ENCODE data around the gene RASAL2.

The RASAL2 gene

DNA sequence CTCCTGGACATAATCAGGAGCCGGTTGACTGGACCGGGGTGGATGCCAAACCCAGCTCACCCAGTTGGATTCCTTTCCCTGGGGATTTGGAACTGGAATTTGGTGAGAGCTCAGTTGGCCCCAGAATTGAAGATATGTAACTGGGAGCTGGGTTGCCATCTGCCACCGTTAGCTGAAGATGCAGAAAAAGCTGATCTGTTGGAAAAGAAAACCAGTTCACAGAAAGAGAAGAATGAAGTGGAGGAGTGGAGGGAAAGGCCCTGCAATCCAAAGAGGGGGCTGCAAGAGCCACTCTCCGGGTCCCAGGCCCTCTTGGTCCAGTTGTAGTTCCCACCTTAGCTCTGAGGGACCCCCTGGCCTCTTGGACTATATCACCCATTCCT lies 435.0 kb downstream of the RASAL2 start:
- DNase-seq: no peak

DNA sequence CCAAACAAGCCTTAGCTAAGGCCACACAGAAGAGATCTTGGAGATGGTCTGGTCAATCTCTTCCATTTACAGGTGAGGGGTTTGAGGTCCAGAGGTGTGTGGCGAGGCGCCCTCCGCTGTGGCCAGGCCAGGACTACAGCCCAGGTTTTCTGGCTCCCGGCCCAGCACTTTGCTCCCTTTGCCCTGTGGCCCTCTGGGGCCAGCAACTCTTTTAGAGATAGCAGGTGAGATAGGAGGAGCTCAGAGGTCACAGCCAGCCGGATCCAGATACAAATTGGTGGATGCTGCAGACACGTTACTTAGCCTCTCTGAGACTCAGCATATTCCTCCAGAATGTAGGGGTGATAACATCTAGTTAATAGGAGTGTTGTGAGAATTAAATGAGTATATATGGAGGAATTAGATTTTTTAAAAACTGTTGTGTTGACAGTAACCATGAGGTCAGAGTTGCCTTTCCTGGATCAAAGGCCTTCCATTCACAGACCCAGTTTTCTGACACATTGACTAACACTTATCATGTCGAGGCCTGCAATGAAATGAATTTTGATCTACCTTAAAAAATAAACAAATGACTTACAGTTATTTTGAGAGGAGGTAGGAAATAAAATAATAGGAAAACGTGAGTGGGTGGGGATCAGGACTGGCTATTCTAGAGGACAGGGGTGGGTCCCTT lies 435.6 kb downstream of the RASAL2 start:
- DNase-seq: no peak

DNA sequence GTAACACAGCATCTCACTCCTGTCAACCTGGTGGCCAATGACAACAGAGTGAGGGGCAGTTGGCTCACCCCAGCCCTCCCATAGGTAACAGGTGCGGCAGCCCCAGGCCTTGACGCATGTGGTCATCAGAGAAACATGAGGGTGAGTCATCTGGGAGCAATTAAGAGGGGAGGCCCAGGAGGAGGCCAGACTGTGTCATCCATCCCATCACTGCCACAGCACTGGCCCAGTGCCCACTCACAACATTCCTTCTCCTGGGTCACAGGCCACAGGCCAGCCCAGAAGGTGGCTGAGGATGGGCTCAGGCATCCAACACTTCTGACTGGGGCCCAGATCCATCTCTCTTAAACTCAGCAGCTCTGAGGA lies 436.1 kb downstream of the RASAL2 start:
- no peak for DNase-seq

DNA sequence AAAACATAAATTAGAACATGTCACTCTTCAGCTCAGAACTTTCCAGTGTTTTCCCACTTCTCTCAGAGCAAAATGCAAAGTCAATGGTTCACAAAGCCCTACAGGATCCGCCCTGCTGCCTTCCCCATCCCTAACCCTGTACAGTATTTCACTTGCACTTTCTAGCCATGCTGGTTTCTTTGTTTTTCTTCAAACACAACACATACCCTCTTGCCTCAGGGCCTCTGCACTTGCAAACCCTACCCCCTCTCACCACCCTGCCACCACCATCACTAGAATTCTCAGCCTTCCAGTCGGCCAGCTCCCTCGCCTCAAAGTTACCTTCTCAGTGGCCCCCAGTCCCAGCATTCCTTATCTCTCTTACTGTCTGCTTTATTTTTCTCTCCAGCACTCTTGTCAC lies 436.6 kb downstream of the RASAL2 start:
- DNase-seq: no peak

DNA sequence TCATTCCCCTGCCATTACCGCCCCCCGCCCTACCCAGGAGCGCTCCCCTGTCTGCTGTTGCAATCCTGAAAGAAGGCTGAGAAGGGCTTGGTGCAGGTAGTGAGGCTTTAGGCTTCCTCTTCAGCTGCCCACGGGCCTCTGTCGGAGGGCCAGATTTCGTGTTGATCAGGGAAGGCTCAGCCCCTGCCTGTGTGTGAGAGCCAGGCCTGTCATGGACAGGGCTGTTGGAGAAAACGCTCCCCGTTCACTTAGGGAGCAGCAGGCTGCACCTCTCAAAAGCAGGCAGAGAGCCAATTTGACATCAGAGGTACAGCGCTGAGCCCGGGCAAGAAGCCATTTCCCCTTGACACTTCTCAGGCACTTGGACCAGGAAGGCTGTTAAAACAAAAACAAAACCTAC lies 438.0 kb downstream of the RASAL2 start:
- no peak for DNase-seq

DNA sequence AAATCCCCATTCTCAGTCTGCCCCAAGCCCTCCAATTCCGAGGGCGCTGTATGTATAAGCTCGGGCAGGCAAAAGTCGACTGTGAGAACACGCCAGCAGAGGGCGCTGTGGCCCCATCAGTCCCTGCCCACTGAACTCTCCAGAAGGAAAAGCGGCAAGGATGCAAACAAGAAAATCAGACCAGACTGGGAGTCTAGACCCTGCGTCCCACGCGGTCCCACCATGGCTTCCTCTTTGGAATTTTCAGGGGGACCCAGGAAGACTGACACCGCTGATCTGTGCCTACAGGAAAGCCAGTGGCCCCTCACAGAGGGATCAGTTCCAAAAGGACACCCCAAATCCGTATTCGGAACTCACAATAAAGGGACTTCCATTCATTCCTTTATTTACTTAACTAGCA lies 438.5 kb downstream of the RASAL2 start:
- DNase-seq: peak; percentile 69

DNA sequence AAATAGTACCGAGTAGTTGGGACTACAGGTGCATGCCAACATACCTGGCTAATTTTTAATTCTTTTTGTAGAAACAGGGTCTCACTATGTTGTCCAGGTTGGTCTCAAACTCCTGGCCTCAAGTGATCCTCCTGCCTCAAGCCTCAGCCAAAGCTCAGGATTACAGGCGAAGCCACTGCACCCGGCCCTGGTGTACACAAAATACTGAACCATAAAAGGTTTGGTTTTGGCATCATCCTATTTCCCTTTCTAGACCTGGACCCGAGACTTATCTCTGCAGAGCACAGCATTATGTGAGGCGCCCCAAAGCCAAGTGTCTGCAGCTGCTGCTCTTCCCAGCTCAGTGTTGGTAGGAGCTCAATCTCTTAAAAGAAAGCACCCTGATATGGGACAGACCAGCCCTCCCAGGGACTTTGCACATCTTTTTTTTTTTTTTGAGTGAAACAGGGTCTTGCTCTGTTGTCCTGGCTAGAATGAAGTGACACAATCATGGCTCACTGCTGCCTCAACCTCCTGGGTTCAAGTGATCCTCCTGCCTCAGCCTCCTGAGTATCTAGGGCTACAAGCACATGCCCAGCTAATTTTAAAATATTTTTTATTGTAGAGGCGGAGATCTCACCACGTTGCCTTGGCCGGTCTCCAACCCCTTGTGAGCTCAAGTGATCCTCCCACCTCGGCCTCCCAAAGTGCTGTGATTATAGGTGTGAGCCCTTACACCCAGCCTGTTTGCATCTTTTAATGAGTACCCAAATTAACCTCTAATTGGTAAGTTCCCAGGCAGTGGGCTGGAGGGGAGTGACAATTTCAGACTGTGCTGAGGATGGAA lies 439.4 kb downstream of the RASAL2 start:
- DNase-seq: no peak

All from NCI-H774 (cell line).